Occipital lobe (tissue), 3 donors: Measurements from ENCODE around the gene MED12L. TPM values are rescaled to one million over a fixed set of nuclear protein-coding genes. Genes with fewer than 3 reads are reported as not detected.

Experiments
- DNase-seq: peaks from one replicate; lab custom pipeline; 2025; lab: John Stamatoyannopoulos, UW
- small RNA-seq: library from RNA; depleted of rRNA; stranded (forward); fragments of <200 nt; gene quantifications from one replicate; pipeline ENCODE3, GENCODE V24; 2014
- total RNA-seq: library from RNA; depleted of rRNA; stranded (reverse); fragments of >200 nt; gene quantifications from one replicate; pipeline ENCODE4 v1.2.3, GENCODE V29; 2014

The MED12L gene
- total RNA-seq, 1 donor from 2014 or later: 6.1 TPM

DNA sequence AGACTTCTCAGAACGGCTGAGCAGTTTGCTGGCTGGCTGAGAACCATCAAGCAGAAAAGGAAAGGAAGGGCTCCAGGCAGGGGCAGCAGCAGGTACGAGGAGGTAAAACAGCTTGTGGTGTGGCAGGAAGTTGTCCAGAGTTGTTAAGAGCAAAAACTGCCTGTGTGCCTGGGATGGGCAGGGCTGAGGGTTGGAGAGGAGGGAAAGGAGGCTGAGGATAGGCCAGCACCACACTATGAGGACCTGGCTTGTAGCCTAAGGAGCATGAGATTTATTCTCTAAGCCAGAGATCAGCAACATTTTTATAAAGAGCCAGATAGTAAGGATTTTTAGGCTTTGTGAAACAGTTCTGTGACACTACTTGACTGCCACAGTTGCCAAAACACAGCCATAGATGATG lies 367.4 kb downstream of the MED12L start:
- DNase-seq: no peak

DNA sequence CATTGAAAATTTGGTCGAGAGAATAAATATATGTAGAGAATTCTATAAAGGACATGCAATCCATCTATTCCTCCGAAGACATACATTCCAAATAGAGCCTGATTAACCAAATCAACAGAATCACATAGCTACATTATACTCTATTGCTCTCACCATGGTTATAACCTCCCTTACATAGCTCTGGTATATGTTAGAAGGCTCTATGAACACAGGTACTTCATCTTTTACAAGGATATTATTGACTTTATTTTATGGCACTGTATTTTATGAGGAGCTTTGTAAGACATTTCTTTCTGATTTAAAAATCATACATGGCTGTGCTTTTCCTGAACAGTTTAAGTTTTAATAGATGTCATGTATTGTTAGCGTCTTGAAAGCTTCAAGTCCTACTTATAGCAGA lies 370.6 kb downstream of the MED12L start:
- DNase-seq: no peak

DNA sequence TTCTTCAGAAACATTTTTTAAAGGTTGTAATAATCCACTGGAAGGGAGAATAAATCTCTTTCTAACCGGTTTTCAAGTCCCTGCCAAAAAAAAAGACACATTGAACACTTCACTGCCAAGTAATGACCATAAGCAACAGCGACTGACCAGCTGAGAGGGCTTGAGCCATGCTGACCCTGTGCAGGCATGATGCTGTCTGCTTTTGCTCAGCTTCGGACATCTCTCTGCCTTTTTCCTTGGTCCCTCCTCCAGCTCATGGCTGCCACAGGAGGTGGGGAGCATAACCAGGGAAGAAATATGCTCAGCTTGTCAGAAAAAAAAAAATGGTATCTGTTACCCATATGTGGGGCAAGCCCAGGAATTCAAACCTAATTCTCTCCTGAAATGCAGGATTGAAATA lies 373.9 kb downstream of the MED12L start:
- DNase-seq: no peak

- DNase-seq: no peak
Measured at GRCh38 chr3:151460228-151460627, 374.8 kb downstream of the MED12L start.

DNA sequence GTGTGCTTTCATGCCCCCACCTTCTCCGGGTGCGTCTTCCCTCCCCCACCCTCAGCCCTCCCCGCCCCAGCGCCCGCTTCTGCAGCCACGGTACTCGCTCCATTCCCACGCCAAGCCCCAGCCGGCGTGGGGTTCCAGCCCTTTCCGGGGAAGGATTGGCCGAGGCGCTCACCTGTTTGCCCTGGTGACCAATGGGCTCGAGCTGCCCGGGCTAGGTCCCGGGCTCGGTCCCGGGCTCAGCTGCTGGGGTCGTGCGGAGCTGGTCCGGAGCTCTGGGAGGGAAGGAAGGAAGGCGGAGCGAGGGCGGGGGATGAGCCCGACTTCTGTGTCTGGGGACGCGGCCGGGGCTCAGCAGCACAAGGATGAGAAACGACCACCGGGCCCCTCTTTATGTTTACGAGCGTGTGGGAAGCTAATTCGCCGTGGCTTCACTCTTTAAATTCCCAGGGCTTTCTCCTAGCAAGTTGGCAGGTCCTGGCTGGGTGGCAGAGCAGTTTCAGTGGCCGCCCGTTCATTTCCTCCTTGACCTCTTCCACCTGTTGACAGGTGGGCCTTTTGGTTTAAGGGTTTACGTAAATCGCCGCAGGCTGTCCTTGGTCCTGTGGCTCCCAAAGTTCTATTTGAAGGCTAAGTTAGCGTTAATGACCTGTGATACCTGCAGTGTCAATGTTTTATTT lies 375.4 kb downstream of the MED12L start, which contains the start of gene IGSF10:
Gene IGSF10 (minus strand): TSS at position 288 of the 677 bp plus-strand sequence. CDS start 2,352 bp downstream, outside the sequence.
- DNase-seq: no peak

GRCh38 chr3:151462278-151462780 lies 376.9 kb downstream of the MED12L start:
- no peak for DNase-seq

- no peak for DNase-seq
Measured at GRCh38 chr3:151462991-151463390, 377.5 kb downstream of the MED12L start.

GRCh38 chr3:151467069-151467468 lies 381.6 kb downstream of the MED12L start:
- DNase-seq: no peak

GRCh38 chr3:151468284-151468917 lies 382.9 kb downstream of the MED12L start:
- no peak for DNase-seq

DNA sequence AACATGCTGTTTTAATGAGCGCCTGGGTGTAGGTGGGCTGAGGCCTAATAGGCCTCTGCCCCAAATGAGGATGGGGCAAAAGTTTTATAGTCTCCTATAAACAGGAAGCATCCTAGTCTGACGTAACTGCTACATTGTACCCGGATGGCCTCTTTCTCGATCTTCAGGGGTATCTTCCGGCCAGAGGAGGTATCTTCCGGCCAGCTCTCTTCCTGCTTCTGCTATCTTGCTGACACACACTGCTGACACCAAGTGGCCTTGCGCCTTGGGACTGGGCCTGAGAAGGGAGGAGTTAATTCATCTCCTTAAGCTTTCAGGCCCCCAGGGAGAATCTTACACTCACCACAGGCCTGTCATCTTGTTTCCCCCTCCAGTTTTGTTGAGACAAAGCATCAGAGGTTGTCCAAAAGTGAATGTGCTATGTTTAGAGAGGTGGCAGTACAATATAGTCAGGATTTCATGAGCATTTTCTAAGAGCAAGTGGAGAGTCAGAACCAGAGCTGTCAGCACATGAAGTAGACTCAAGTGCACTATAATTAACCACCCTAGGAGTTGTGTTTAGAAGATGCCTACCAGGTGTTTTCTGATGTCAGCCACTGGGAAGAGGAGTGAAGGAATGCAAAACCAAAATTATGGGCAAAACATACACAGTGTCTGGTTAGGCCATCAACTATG lies 391.0 kb downstream of the MED12L start:
- no peak for DNase-seq

DNA sequence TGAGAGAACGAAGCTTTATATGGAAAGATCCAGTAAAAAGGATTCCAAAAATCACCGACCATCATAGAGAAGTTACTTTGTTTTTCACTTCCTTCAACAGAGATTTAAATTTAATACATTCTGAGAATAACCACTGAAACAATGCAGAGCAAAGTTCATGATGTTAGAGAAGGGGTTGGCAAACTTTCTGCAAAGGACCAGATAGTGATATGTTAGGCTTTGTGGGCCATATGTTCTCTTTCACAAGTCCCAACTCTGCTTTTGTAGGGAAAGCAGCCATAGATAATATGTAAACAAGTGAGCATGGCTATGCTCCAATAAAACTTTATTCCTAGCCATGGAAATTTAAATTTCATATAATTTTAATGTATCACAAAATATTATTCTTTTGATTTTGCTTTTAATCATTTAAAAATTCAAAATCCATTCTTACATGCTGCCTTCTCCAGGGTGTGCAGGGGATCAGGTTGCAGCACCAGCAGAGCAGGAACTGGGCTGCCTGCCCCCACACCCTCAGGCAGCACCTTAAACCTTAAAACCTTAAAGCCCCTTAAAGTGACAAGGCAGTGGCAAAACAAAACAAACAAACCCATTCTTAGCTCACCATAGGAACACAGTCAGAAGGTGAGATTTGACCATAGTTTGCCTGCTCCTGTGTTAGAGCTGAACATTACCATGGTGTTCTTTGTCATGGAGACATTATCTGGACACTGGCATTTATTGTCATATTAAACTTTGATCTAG lies 392.3 kb downstream of the MED12L start:
- DNase-seq: no peak

DNA sequence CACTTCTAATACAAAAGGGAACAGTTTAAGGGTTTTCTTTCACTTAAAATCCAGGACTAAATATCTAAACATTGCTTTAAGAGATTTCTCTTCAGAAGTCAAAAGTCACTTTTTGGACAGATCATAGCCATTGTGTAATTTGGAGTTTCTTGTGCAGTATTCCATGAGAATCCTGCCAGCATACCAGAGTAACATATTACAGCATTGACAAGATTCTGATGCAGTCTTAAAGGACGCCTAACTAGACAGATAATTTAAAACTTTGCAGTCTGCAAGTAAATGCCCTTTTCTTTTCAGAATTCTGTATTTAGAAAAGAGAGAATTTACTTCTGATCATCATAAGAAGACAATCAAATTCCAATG lies 392.9 kb downstream of the MED12L start:
- no peak for DNase-seq

- no peak for DNase-seq
Measured at GRCh38 chr3:151479452-151479851, 394.0 kb downstream of the MED12L start.

- no peak for DNase-seq
Measured at GRCh38 chr3:151480492-151480891, 395.0 kb downstream of the MED12L start.

DNA sequence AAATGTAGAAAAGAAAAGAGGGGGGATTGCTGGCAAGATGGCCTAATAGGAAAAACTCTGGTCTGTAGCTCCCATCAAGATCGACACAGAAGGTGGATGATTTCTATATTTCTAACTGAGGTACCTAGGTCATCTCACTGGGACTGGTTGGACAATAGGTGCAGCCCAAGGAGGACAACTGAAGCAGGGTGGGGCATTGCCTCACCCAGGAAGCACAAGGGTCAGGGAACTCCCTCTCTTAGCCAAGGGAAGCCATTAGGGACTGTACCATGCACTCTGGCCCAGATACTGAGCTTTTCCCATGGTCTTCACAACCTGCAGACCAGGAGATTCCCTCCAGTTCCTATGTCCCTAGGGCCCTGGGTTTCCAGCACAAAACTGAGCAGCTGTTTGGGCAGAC lies 398.0 kb downstream of the MED12L start:
- DNase-seq: no peak

DNA sequence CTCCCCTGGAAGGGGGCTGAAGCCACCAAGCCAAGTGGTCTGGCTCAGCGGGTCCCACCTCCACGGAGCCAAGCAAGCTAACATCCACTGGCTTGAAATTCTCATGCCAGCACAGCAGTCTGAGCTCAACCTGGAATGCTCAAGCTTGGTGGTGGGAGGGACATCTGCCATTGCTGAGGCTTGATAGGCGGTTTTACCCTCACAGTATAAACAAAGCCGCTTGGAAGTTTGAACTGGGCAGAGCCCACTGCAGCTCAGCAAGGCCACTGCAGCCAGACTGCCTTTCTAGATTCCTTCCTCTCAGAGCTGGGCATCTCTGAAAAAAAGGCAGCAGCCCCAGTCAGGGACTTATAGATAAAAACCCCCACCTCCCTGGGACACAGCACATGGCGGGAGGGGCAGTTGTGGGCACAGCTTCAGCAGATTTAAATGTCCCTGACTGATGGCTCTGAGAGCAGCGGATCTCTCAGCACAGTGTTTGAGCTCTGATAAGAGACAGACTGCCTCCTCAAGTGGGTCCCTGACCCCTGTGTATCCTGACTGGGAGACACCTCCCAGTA lies 398.6 kb downstream of the MED12L start:
- no peak for DNase-seq

Small RNA genes within 50 kb of the gene (small RNA-seq; reads per million reads assigned to genes)
- not detected for gene RNA5SP145

Other genes starting within 250 kb of the MED12L start
- gene MINDY4B, start 180.2 kb upstream of the MED12L start, total RNA-seq: not detected
- gene CLRN1, start 112.9 kb upstream of the MED12L start, total RNA-seq: not detected
- not detected for gene GPR171, start 117.6 kb downstream of the MED12L start, total RNA-seq
- gene P2RY14, start 192.9 kb downstream of the MED12L start, total RNA-seq: 0.78 TPM
- gene GPR87, start 231.2 kb downstream of the MED12L start, total RNA-seq: not detected
- 3.6 TPM for gene P2RY13, start 243.9 kb downstream of the MED12L start, total RNA-seq